ENCODE data around the gene POU3F2.

POU3F2 gene

DNA sequence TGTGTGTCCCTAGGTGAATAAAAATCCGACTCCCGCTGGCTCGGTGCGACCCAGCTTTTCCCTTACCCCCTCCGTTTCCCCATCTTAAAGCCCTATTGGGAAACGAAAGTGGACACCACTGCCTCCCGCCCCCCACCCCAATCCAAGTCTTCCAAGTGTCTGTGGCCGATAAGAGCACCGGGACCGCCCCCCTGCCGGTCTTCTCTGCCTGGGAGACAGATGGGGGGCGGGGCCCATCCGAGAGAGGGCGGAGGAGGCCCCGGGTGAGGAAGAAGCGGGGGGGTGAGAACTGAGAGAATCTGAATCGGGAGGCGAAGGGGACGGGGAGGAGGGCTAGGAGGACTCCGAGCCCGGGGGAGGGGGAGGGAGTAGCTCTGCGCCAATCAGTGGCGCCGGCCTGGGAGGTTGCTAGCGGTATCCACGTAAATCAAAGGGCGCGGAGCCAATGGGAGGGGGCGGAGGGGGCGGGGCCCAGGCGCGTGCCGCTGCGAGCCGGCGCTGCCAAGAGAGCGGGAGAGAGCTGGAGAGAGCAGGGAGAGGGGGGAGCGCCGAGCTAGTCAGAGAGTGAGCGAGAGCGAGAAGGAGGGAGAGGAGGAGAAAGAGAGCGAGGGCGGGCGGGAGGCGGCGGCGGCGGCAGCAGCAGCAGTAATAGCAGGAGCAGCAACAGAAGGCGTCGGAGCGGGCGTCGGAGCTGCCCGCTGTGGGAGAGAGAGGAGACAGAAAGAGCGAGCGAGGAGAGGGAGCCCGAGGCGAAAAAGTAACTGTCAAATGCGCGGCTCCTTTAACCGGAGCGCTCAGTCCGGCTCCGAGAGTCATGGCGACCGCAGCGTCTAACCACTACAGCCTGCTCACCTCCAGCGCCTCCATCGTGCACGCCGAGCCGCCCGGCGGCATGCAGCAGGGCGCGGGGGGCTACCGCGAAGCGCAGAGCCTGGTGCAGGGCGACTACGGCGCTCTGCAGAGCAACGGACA is at the start of gene POU3F2:
TSS of gene POU3F2 (plus strand) at position 515 of the 972 bp plus-strand sequence. CDS start at position 815, 300 bp downstream.
- DNase-seq: peak; percentile 58

DNA sequence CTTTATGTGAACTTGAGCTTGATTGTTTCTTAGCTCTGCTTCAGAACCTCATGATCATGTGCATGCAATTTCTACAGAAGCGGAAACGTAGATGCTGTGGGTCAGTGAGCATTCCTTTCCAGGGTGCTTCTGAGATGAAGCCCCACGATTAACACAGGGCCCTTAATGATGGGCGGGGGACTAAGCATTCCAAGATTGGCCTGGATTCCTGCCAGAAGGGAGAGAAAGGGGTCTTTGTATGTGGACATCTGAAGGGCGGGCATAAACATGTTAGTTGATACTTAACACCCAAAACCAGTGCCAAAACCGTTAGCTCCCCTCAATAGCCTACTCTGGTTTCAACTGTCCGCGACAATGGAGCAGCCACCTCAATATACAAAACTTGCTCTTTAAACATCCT is 46.9 kb upstream of the POU3F2 start:
- DNase-seq: no peak

- DNase-seq: no peak
Measured at GRCh38 chr6:98787961-98788360, 46.4 kb upstream of the POU3F2 start.

DNA sequence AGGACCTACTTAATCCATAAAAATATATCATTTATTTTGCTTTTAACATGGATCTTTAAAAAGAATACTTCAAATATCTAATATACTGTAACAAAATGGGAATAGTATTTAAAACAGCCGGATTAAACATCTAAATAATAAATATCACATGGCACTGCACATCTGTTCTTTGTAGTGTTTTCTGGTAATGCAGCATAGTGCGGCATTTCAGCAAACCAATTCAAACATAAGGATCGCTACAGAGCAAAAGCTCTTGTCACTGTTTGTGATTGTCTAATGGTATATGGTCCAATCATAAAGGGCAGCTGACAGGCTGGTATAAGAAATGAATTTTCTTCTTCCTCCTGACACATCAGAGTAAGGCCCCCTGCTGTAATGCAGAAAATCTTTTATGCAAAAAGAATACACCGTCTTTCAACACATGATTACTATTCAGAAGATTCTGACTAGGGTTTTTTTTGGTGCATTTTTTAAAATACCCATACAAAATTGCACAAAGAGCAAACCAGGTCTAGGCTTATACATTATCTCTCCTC is 40.0 kb upstream of the POU3F2 start:
- DNase-seq: no peak

DNA sequence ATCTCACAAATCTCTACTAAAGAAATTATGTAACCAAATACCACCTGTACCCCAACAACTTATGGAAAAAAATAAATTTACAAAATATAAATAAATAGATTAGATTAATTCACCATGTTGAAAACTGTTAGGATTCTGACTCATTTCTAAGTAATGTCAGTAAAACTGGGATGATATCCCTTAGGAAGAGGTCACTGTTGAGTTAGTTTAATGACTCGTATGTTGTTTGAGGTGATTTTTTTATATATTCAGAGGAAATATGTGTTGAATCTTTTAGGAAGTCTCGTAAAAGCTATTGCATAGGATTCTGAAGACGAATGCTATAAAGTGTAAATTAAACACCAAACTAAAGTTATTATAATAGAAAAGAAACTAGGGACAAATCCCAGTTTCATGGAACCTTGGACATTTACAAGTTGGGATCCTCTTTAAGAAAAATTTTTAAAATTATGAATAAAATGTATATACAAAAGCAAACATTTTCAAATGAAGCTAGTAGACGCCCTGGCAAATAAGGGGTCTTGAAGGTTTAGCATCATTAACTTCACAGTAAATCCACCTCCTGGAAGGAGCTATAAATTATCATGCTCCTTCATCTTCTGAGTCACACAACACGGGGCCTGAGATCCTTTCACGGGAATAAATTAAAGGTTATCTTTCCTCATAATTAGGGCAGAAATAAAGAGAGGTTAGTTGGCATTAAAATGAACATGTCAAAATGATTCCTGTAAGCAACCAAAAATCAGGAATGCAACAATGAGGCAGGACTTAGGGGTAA is 37.0 kb upstream of the POU3F2 start:
- DNase-seq: no peak

DNA sequence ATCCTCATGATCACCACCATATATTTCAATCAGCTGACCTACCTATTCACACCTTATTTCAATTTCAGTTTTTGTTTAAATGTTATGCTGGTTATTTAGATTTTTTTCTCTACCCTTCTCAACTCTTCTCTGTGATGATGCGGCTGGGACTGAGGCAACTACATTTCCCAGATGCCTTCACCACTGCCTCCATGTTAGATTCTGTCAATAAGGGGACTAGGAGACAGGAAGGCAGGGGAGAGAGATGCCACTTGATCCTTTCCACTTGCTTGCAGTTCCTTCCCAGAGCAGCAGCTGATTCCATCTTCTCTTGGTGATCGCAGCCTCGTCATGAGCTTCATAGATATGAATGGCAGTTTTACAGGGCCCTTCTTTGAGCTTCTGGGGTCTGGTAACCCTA is 33.5 kb upstream of the POU3F2 start:
- no peak for DNase-seq

DNA sequence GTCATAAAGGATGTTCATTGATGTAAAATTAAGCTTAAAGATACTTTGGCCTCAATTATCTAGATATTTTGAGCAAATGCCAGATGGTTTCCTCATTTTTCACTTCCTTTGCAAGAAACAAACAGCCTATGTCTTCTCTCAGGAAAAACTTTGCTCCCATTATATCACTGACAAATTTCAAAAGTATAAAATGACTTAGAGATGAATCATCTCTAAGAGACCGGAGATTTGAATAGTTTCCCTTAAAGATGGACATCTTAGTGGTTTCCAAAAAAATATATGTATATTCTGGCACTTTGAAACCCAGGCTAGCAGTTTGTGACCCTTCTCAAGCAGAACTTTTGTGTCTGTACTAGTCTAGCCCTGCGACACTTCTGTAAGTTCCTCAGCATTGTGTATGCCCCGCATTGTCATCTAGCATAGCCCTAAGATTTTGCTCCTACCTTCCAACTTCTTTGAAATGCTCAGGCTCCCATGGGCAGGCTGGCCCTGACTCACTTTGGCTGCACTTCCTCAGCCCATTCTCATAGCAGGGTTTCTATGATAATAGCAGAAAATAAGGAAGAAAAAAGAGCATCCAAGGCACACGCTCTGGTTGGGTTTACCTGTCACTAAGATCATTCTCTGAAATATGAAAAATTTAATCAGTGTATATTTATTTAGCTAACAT is 25.7 kb upstream of the POU3F2 start:
- no peak for DNase-seq

DNA sequence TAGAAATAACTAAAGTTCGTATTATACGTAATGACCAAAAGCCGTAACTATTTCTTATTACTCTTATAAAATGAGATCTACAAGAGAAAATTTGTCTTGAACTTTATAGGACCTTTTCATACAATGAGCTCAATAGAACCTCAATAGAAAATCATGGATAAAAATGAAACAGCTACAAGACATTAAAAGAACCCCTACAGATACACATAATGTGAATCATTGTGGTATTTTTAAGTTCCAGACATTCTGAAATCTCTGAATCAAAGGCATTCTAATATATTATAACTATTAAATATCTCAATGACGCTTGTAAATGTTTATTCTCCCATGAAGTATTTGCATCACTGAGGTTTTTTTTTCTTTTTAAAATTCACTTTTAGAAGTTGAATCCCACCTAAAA is 22.2 kb upstream of the POU3F2 start:
- DNase-seq: no peak

GRCh38 chr6:98816799-98817198 is 17.6 kb upstream of the POU3F2 start:
- DNase-seq: no peak

GRCh38 chr6:98821756-98822405 is 12.5 kb upstream of the POU3F2 start:
- DNase-seq: no peak

GRCh38 chr6:98823428-98824161 is 10.8 kb upstream of the POU3F2 start:
- DNase-seq: no peak

DNA sequence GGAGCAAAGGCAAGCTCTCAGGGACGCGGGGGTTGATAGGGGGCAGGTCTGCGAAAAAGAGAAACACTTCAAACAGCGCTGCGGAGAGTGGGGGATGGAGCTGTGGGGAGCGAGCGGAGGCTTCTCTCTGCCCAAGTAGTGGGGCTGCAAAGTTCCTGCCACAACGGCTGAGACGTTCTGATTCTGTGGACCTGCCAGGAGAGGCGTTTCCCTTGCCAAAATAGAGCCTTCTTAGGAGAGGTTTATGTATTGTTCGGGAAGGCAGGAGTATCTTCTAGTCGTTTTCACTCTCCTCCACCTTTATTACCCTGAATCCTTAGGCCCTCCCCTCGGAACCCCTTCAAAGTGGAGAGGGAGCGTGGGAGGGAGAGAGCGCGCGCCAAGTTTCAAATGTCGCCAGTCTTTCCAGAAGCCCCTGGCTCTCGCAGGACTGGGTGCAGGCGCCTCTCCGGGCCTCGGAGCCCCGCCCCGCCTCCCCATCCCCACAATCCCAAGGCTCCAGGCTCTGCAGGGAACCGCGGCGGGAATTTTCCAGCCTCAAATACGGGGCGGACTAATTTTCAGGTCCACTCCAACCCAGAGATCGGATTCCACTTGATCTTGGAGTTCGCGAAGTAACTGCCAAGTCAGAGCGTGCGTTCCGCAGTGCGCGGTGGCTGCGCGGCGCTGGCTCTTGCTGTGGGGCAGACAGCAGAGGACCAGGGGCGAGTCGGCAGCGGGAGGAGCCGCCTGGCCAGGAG is 10.0 kb upstream of the POU3F2 start:
- DNase-seq: no peak

- DNase-seq: no peak
Measured at GRCh38 chr6:98824902-98825599, 9.3 kb upstream of the POU3F2 start.

- DNase-seq: no peak
Measured at GRCh38 chr6:98825600-98826230, 8.7 kb upstream of the POU3F2 start.

GRCh38 chr6:98827295-98828159 is 6.8 kb upstream of the POU3F2 start:
- no peak for DNase-seq

DNA sequence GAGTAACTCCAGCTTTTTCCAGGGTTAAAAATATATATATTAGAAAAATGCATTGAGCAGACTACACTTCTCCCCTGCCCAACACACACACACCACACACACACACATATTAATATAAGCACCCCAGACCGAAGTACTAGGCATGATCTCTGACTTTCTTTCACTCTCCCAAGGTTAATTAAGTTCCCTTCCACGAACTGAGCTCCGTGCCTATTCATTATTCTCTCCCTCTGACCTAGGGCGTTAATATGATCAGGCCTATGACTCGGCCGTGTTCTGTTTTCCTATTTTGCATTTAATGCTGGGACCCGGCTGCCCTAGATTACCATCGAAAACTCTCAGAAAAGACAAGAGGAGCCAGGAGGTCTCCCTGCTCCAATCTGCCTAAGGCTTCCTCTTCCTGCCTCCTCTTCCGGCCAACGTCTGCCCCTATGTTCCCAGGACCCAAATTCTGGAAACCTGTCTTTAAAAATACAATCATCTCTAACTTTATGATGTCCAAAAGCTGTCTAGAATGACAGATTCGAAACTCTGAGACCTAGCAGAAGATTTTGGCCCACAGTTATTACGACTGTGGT is 6.1 kb upstream of the POU3F2 start:
- DNase-seq: no peak

DNA sequence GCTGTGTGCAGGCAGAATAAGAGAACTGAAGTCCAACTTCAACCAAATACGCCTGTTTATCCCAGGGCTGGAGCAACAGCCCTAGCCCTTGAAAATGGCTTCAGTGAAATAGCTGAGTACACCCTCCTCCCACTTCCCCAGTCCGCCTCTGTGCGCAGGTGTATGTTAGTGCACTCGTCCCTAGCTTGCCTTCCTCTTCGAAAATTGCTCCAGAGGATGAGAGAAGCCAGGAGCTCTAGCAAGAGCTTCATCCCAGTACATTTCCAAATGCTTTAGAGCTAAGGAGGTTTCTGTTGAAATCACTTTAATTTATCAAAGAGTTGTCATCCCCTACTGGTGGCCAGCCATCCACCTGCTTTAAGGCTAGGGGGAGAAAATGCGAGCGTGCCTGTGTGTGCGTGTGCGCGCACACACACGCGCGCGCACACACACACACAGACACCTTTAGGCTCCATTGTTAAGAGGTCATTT is 5.4 kb upstream of the POU3F2 start:
- DNase-seq: no peak

DNA sequence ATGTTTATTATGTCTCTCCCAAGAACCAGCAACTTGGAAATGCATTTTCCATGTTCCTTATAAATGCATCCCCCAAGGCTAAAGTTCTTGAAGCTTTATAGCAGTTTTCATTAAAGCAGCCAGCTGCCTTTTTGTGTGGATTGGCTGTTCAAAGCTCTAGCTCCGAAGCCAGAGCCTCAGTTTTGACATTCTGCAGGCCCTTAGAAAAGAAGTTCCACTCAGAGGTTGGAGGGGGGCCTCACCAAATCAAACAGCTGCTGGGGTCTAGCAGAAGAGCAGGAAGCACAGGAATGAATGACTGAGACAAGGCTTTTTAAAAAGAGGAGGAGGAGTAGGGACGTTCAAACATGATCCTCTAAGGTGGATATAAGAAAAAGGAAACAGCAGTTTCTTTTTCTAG is 4.2 kb upstream of the POU3F2 start:
- DNase-seq: no peak
